K562 (cell line): ENCODE results near the gene C1QC. TPM values are rescaled to one million over a fixed set of nuclear protein-coding genes. Genes with fewer than 3 reads are reported as not detected.

Source experiments
- ARID2 ChIP-seq: fragments of 450-650 bp; IDR thresholded peaks from 2 replicates; pipeline ENCODE4 v1.6.1; 2017; ENCODE audit warnings: antibody characterized with exemption, mild to moderate bottlenecking
- BRF2 ChIP-seq: IDR thresholded peaks from 3 replicates; pipeline ENCODE4 v1.6.1; 2011; ENCODE audit warnings: borderline replicate concordance, mild to moderate bottlenecking; ENCODE audit not compliant: insufficient read length, insufficient read depth
- CBX5 ChIP-seq: IDR thresholded peaks from 2 replicates; pipeline ENCODE4 v1.6.1; 2014; ENCODE audit warnings: low read depth, borderline replicate concordance
- CREB3L1 ChIP-seq: fragments of 450-650 bp; IDR thresholded peaks from 2 replicates; pipeline ENCODE4 v1.6.1; 2014; ENCODE audit warnings: low read depth, mild to moderate bottlenecking, moderate library complexity, borderline replicate concordance
- CTCFL ChIP-seq: IDR thresholded peaks from 2 replicates; pipeline ENCODE4 v1.6.1; 2011; ENCODE audit warnings: borderline replicate concordance, low read depth, mild to moderate bottlenecking, moderate library complexity, low read length; ENCODE audit not compliant: insufficient read depth, poor library complexity, severe bottlenecking
- DNMT1 ChIP-seq: fragments of 450-650 bp; IDR thresholded peaks from 2 replicates; pipeline ENCODE4 v1.6.1; 2016; ENCODE audit warnings: antibody characterized with exemption, mild to moderate bottlenecking
- ELF1 ChIP-seq: fragments of 200-800 bp; sonication (Bioruptor generic); IDR thresholded peaks from 2 replicates; pipeline ENCODE4 v1.6.1; 2016; ENCODE audit warnings: missing genetic modification characterization, missing compliant biosample characterization
- ETS2 ChIP-seq: IDR thresholded peaks from 2 replicates; pipeline ENCODE4 v1.6.1; 2016; ENCODE audit warnings: borderline replicate concordance, missing genetic modification characterization, mild to moderate bottlenecking, moderate library complexity, missing compliant biosample characterization; ENCODE audit not compliant: poor library complexity, severe bottlenecking
- EWSR1 ChIP-seq: fragments of 450-650 bp; IDR thresholded peaks from 2 replicates; pipeline ENCODE4 v1.6.1; 2018; ENCODE audit warnings: borderline replicate concordance, mild to moderate bottlenecking, low read depth, moderate library complexity; ENCODE audit not compliant: partially characterized antibody
- FOSL1 ChIP-seq: fragments of 200-800 bp; sonication (Bioruptor generic); conservative IDR thresholded peaks from 2 replicates; pipeline ENCODE4 v1.6.1; 2016; ENCODE audit warnings: missing genetic modification characterization, missing compliant biosample characterization
- JUND ChIP-seq, 2 experiments: IDR thresholded peaks; 2 replicates in 1 of 2; 3 replicates in 1 of 2; pipeline ENCODE4 v1.6.1; 2011; ENCODE audit warnings: borderline replicate concordance in 2 of 2, low read depth in 2 of 2, low read length in 2 of 2, improper control_type of control experiment in 1 of 2, missing biosample characterization in 1 of 2, missing genetic modification characterization in 1 of 2, missing genetic modification reagents in 1 of 2
- MBD2 ChIP-seq: sonication (generic); IDR thresholded peaks from 2 replicates; pipeline ENCODE4 v1.6.1; 2016; ENCODE audit warnings: low read depth, borderline replicate concordance
- NFRKB ChIP-seq: fragments of 450-650 bp; IDR thresholded peaks from 2 replicates; pipeline ENCODE4 v1.6.1; 2016; ENCODE audit warnings: low read depth
- POU5F1 ChIP-seq: fragments of 150-350 bp; IDR thresholded peaks from 2 replicates; pipeline ENCODE4 v1.6.1; 2014; ENCODE audit warnings: borderline replicate concordance, low read length, low read depth, mild to moderate bottlenecking; ENCODE audit not compliant: partially characterized antibody
- SMARCC2 ChIP-seq: fragments of 450-650 bp; IDR thresholded peaks from 2 replicates; pipeline ENCODE4 v1.6.1; 2017; ENCODE audit warnings: antibody characterized with exemption, moderate library complexity, mild to moderate bottlenecking, low read depth
- TFAP4 ChIP-seq: sonication (generic); formaldehyde crosslinking; IDR thresholded peaks from 2 replicates; pipeline ENCODE4 v1.8.0; 2022; ENCODE audit warnings: missing genetic modification reagents, mild to moderate bottlenecking, moderate library complexity, borderline replicate concordance
- USF1 ChIP-seq: sonication (generic); formaldehyde crosslinking; IDR thresholded peaks from 2 replicates; pipeline ENCODE4 v1.9.0; 2022; ENCODE audit warnings: mild to moderate bottlenecking, missing genetic modification reagents
- ZBTB7A ChIP-seq: IDR thresholded peaks from 2 replicates; pipeline ENCODE4 v1.6.1; 2011; ENCODE audit warnings: low read depth, mild to moderate bottlenecking, low read length, moderate library complexity, borderline replicate concordance; ENCODE audit not compliant: control insufficient read depth
- ZNF140 ChIP-seq: fragments of 250-450 bp; sonication (Bioruptor Pico); IDR thresholded peaks from 2 replicates; pipeline ENCODE4 v1.8.0; 2021; ENCODE audit warnings: moderate library complexity, mild to moderate bottlenecking, inconsistent platforms
- ZNF146 ChIP-seq: IDR thresholded peaks from one replicate; pipeline ENCODE4 v1.6.1; 2018; ENCODE audit warnings: missing compliant biosample characterization; ENCODE audit not compliant: unreplicated experiment
- ZNF431 ChIP-seq: sonication (generic); formaldehyde crosslinking; IDR thresholded peaks from 2 replicates; pipeline ENCODE4 v1.8.0; 2022; ENCODE audit warnings: mild to moderate bottlenecking, missing genetic modification reagents
- polyA plus RNA-seq, 8 experiments: library from polyadenylated mRNA; depleted of rRNA in 4 of 8; stranded (reverse) in 5 of 8; unstranded in 3 of 8; fragments of >200 nt; fragmentation: Nextera tagmentation in 2 of 8; fragmentation: Illumina TruSeq in 1 of 8; extraction: Ambion mirVana in 2 of 8; extraction: Trizol in 1 of 8; gene quantifications; 2 replicates each; pipeline versions ENCODE4 v1.2.1 to v1.2.3, GENCODE V29; 2011 to 2014; ENCODE audit warnings: inconsistent platforms in 1 of 8, missing spikeins in 1 of 8
- total RNA-seq, 7 experiments: library from RNA; depleted of rRNA in 6 of 7; stranded (reverse); fragments of >200 nt in 6 of 7; fragmentation: Illumina TruSeq in 2 of 7; extraction: Trizol in 2 of 7; gene quantifications; 2 replicates each; pipeline versions ENCODE4 v1.2.1 to v1.2.3, GENCODE V29; 2011 to 2021; ENCODE audit warnings: low replicate concordance in 1 of 7

C1QC gene
- total and polyA plus RNA-seq, 9 of the 15 experiments (the other 6 are each of a cell fraction or from before 2014, with no cell fraction given): 0.69 TPM; not detected in 8

- TF ChIP-seq EWSR1 (no peak), NFRKB (no peak), DNMT1 (no peak), POU5F1 (no peak), ETS2 (no peak), MBD2 (no peak), ZNF431 (CRISPR knock-in tag) (no peak), JUND (IDR thresholded peaks at IDR 0.05; ENCODE audit: borderline replicate concordance, low read depth, low read length) (no peak), JUND (tag; IDR thresholded peaks at IDR 0.05; ENCODE audit: borderline replicate concordance, low read depth, low read length) (no peak), ZBTB7A (peak; percentile 79; the same call in 1 of the 2 replicates), ELF1 (tag) (no peak), BRF2 (no peak), CBX5 (no peak), ZNF146 (no peak), FOSL1 (no peak), CREB3L1 (no peak), ZNF140 (no peak), ARID2 (no peak), SMARCC2 (0 out of 2 replicates have a peak, but pooled peaks have one; percentile 25), USF1 (CRISPR knock-in tag) (peak; percentile 41), TFAP4 (CRISPR knock-in tag) (peak; percentile 67), CTCFL (peak; percentile 94)
Measured at GRCh38 chr1:22639286-22639685, 4.1 kb upstream of the C1QC start (continued).
